Trophoblast cell (in vitro differentiated cells and primary cell): ENCODE measurements around the gene ZMYM4.

ENCODE experiments used
- DNase-seq, 2 donors: peaks; one replicate each; pipeline ENCODE4 v3.0.0-alpha.2; 2016
- H2AFZ ChIP-seq: 2 replicates; pipeline ENCODE4 v1.6.1; 2013; ENCODE audit warnings: low read length, moderate library complexity, mild to moderate bottlenecking; ENCODE audit not compliant: insufficient read depth, poor library complexity
- H2AK5ac ChIP-seq: 2 replicates; pipeline ENCODE4 v1.6.1; 2013; ENCODE audit warnings: mild to moderate bottlenecking, low read length
- H2BK120ac ChIP-seq: 2 replicates; pipeline ENCODE4 v1.6.1; 2013; ENCODE audit warnings: low read length, mild to moderate bottlenecking, moderate library complexity; ENCODE audit not compliant: insufficient read depth, poor library complexity
- H2BK12ac ChIP-seq: 2 replicates; pipeline ENCODE4 v1.6.1; 2013; ENCODE audit warnings: mild to moderate bottlenecking, low read length, moderate library complexity
- H2BK5ac ChIP-seq: 2 replicates; pipeline ENCODE4 v1.6.1; 2013; ENCODE audit warnings: low read length, low read depth, moderate library complexity, mild to moderate bottlenecking; ENCODE audit not compliant: poor library complexity
- H3K14ac ChIP-seq: 2 replicates; pipeline ENCODE4 v1.6.1; 2013; ENCODE audit warnings: mild to moderate bottlenecking, low read length
- H3K18ac ChIP-seq: 2 replicates; pipeline ENCODE4 v1.6.1; 2013; ENCODE audit warnings: mild to moderate bottlenecking, low read length
- H3K23ac ChIP-seq: 2 replicates; pipeline ENCODE4 v1.6.1; 2013; ENCODE audit warnings: low read length
- H3K27ac ChIP-seq: 2 replicates; pipeline ENCODE4 v1.5.1; 2013; ENCODE audit warnings: low read depth, mild to moderate bottlenecking, inconsistent platforms, low read length, moderate library complexity
- H3K27me3 ChIP-seq: 2 replicates; pipeline ENCODE4 v1.6.1; 2013; ENCODE audit warnings: inconsistent platforms, mild to moderate bottlenecking, low read length, moderate library complexity; ENCODE audit not compliant: insufficient read depth
- H3K36me3 ChIP-seq, 2 experiments: 1 replicate in 1 of 2; 2 replicates in 1 of 2; pipeline ENCODE4 v1.6.1; 2013; ENCODE audit warnings: low read length in 2 of 2, mild to moderate bottlenecking in 2 of 2, moderate library complexity in 1 of 2; ENCODE audit not compliant: insufficient read depth in 2 of 2, control insufficient read depth in 1 of 2
- H3K4ac ChIP-seq: 2 replicates; pipeline ENCODE4 v1.6.1; 2013; ENCODE audit warnings: low read depth, mild to moderate bottlenecking, low read length, moderate library complexity
- H3K4me1 ChIP-seq, 2 experiments: 1 replicate in 1 of 2; 2 replicates in 1 of 2; pipeline ENCODE4 v1.6.1; 2013; ENCODE audit warnings: low read length in 2 of 2, mild to moderate bottlenecking in 2 of 2, moderate library complexity in 1 of 2; ENCODE audit not compliant: insufficient read depth in 2 of 2, control insufficient read depth in 1 of 2
- H3K4me2 ChIP-seq: 2 replicates; pipeline ENCODE4 v1.6.1; 2013; ENCODE audit warnings: inconsistent platforms, mild to moderate bottlenecking, low read length, moderate library complexity
- H3K4me3 ChIP-seq: 2 replicates; pipeline ENCODE4 v1.5.1; 2013; ENCODE audit warnings: mild to moderate bottlenecking, low read depth, low read length, inconsistent platforms
- H3K79me1 ChIP-seq: one replicate; pipeline ENCODE4 v1.6.1; 2013; ENCODE audit warnings: low read length
- H3K79me2 ChIP-seq: 2 replicates; pipeline ENCODE4 v1.6.1; 2013; ENCODE audit warnings: low read length, mild to moderate bottlenecking; ENCODE audit not compliant: control insufficient read depth, insufficient read depth, poor library complexity
- H3K9ac ChIP-seq: 2 replicates; pipeline ENCODE4 v1.6.1; 2013; ENCODE audit warnings: mild to moderate bottlenecking, low read length
- H3K9me3 ChIP-seq: 2 replicates; pipeline ENCODE4 v1.6.1; 2013; ENCODE audit warnings: low read depth, mild to moderate bottlenecking, control low read depth, inconsistent platforms, low read length; ENCODE audit not compliant: insufficient read depth
- H4K12ac ChIP-seq: 2 replicates; pipeline ENCODE4 v1.6.1; 2013; ENCODE audit warnings: low read depth, mild to moderate bottlenecking, low read length, moderate library complexity
- H4K8ac ChIP-seq: 2 replicates; pipeline ENCODE4 v1.6.1; 2013; ENCODE audit warnings: low read depth, mild to moderate bottlenecking, low read length, moderate library complexity
- H4K91ac ChIP-seq: one replicate; pipeline ENCODE4 v1.6.1; 2013; ENCODE audit warnings: low read depth, mild to moderate bottlenecking, low read length, moderate library complexity
- WGBS: extraction: QIAGEN DNeasy Blood & Tissue Kit; methylation state at CpG from one replicate; pipeline ENCODE4 v1.1.7; 2013; ENCODE audit warnings: missing lambda C conversion rate; ENCODE audit not compliant: insufficient read length, insufficient coverage; ENCODE audit errors: extremely low coverage; 5-methylcytosine and 5-hydroxymethylcytosine counted together

Gene ZMYM4

DNA sequence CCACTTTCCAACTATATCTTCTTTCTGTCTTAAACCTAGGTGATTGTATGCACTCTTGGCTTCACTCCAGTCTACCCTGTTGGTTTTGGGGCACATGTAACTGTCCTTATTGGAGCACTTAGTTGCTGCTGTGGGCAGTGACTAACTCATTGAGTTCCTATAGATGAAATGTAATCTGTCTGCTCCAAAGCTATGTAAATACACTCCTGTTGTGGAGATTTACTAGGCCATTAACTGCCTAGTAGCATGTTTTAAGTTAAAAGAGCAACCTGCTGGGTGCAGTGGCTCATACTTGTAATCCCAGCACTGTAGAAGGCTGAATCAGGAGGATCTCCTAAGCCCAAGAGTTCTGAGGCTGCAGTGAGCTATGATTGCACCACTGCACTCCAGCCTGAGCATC is 137.6 kb downstream of the ZMYM4 start:
- Histone ChIP-seq H4K8ac (no peak overlapping the region), H4K91ac (no peak overlapping the region), H2BK120ac (no peak overlapping the region), H3K4me2 (no peak overlapping the region), H4K12ac (no peak overlapping the region), H3K4ac (no peak overlapping the region), H2BK5ac (no peak overlapping the region), H3K27ac (no peak overlapping the region), H3K9ac (no peak overlapping the region), H3K14ac (no peak overlapping the region), H3K4me3 (no peak overlapping the region), H2AK5ac (no peak overlapping the region), H3K9me3 (no peaks in the 10 kb centered on the region), H2BK12ac (no peak overlapping the region), H3K4me1 (no peaks in the 10 kb centered on the region), H3K79me1 (no peaks in the 10 kb centered on the region), H3K79me2 (no peaks in the 10 kb centered on the region), H2AFZ (no peak overlapping the region), H3K23ac (no peak overlapping the region), H3K27me3 (no peaks in the 10 kb centered on the region), H3K36me3 (peaks cover 8 to 9% of the 10 kb centered on the region in 2 experiments), H3K18ac (no peak overlapping the region)
- DNase-seq: no peak

DNA sequence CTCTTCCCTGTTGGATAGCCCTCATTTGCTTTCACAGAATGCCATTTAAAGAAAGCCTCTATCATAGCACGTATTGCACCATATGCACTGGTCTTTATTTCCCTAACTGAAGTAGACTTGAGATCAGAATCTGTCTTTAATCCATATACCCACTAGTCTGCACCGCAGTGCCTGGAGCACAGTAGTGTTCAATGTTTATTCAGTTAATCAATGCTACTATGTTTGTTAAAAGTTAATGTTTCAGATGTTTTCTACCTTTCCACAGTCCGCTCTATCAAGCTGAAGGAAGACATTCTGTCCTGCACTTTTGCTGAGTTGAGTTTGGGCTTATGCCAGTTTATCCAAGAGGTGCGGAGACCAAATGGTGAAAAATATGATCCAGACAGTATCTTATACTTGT is 139.2 kb downstream of the ZMYM4 start:
- H4K91ac ChIP-seq: no peak overlapping the region
- no peak overlapping the region for H3K4me3 ChIP-seq
- H2BK120ac ChIP-seq: no peak overlapping the region
- no peaks in the 10 kb centered on the region for H3K79me2 ChIP-seq
- H3K18ac ChIP-seq: no peak overlapping the region
- no peak overlapping the region for H3K4ac ChIP-seq
- no peak overlapping the region for H3K4me2 ChIP-seq
- H3K4me1 ChIP-seq: no peaks in the 10 kb centered on the region
- no peaks in the 10 kb centered on the region for H3K27me3 ChIP-seq
- no peak overlapping the region for H2AK5ac ChIP-seq
- H2AFZ ChIP-seq: no peak overlapping the region
- H3K9ac ChIP-seq: no peak overlapping the region
- H2BK5ac ChIP-seq: no peak overlapping the region
- no peak overlapping the region for H4K8ac ChIP-seq
- no peaks in the 10 kb centered on the region for H3K9me3 ChIP-seq
- H3K23ac ChIP-seq: no peak overlapping the region
- no peak overlapping the region for H2BK12ac ChIP-seq
- no peak overlapping the region for H3K27ac ChIP-seq
- no CpG with 5 or more reads among the region's 4 CpGs for WGBS
- no peaks in the 10 kb centered on the region for H3K79me1 ChIP-seq
- no peak for DNase-seq
- no peak overlapping the region for H4K12ac ChIP-seq
- no peak overlapping the region for H3K14ac ChIP-seq
- H3K36me3 ChIP-seq: peaks cover 8 to 9% of the 10 kb centered on the region in 2 experiments

DNA sequence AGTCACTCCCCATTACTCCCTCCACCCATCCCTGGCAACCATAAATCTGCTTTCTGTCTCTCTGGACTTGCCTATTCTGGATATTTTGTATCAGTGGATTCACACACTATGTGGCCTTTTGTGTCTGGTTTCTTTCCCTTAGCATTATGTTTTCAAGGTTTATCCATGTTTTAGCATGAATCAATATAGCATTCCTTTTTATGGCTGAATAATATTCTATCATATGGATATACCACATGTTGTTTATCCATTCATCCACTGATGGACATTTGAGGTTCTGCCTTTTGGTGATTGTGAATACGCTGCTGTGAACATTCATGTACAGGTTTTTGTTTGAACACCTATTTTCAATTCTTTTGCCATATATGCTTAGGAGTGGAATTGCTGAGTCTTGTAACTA is 140.4 kb downstream of the ZMYM4 start:
- H4K8ac ChIP-seq: no peak overlapping the region
- no peak overlapping the region for H4K91ac ChIP-seq
- H3K4me3 ChIP-seq: no peak overlapping the region
- H2AFZ ChIP-seq: no peak overlapping the region
- no peak overlapping the region for H3K4ac ChIP-seq
- H2BK12ac ChIP-seq: no peak overlapping the region
- no peak overlapping the region for H3K14ac ChIP-seq
- H3K27ac ChIP-seq: no peak overlapping the region
- no peak overlapping the region for H3K18ac ChIP-seq
- H2AK5ac ChIP-seq: no peak overlapping the region
- H3K79me1 ChIP-seq: no peaks in the 10 kb centered on the region
- H2BK120ac ChIP-seq: no peak overlapping the region
- no peak overlapping the region for H3K9ac ChIP-seq
- no peak overlapping the region for H2BK5ac ChIP-seq
- peaks cover 6 to 7% of the 10 kb centered on the region in 2 experiments for H3K36me3 ChIP-seq
- no peak overlapping the region for H3K4me2 ChIP-seq
- no peaks in the 10 kb centered on the region for H3K9me3 ChIP-seq
- no peaks in the 10 kb centered on the region for H3K79me2 ChIP-seq
- no peak overlapping the region for H3K23ac ChIP-seq
- DNase-seq: no peak
- WGBS: no CpG with 5 or more reads among the region's 1 CpG
- H3K4me1 ChIP-seq: no peaks in the 10 kb centered on the region
- H3K27me3 ChIP-seq: no peaks in the 10 kb centered on the region
- H4K12ac ChIP-seq: no peak overlapping the region

DNA sequence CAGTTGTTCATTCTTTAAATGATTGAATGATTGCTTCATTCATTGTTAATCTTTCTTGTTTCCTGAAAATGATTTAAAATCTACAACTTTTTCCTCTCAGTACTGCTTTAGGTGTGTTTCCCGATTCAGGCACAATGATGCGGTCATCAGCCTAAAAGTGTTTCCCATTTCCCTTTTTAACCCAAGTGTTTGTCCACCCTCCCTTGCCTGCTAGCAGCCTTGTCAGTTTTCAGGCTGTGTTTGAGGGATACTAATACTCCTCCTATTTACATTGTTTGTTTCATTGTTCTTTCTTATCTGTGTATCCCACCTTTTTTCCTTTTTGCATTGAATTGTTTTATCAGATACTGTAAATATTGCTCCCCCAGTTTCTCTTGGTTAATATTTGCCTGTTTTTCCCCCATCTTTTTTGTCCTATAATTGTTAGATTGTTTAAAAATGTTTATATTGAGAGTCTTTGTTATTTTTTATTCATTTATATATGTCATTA is 157.6 kb downstream of the ZMYM4 start:
- Histone ChIP-seq H3K79me2 (no peaks in the 10 kb centered on the region), H2BK5ac (no peak overlapping the region), H3K14ac (no peak overlapping the region), H3K79me1 (no peaks in the 10 kb centered on the region), H3K27me3 (no peaks in the 10 kb centered on the region), H3K9ac (no peak overlapping the region), H3K4me2 (no peak overlapping the region), H3K18ac (no peak overlapping the region), H4K8ac (no peak overlapping the region), H3K4ac (no peak overlapping the region), H3K9me3 (no peaks in the 10 kb centered on the region), H2AK5ac (no peak overlapping the region), H2AFZ (no peak overlapping the region), H3K23ac (no peak overlapping the region), H3K4me3 (no peak overlapping the region), H2BK120ac (no peak overlapping the region), H3K27ac (no peak overlapping the region), H2BK12ac (no peak overlapping the region), H4K12ac (no peak overlapping the region), H3K36me3 (peaks cover 2 to 8% of the 10 kb centered on the region in 2 experiments), H3K4me1 (no peaks in the 10 kb centered on the region), H4K91ac (no peak overlapping the region)
- WGBS: no CpG with 5 or more reads among the region's 2 CpGs
- DNase-seq: no peak
